Body of pancreas (tissue), 4 donors: Measurements from ENCODE around the gene DYSF.

Experiments
- CTCF ChIP-seq, 7 experiments: fragments of 450-650 bp in 4 of 7; fragments of 200-600 bp in 3 of 7; sonication (generic) in 3 of 7; IDR thresholded peaks; one replicate each; pipeline ENCODE4 v1.5.1; 2016 to 2019; ENCODE audit warnings: antibody characterized with exemption in 7 of 7
- POLR2A ChIP-seq, 3 donors: fragments of 450-650 bp; IDR thresholded peaks; one replicate each; pipeline ENCODE4 v1.6.1; 2016; ENCODE audit warnings: antibody characterized with exemption in 3 of 3, mild to moderate bottlenecking in 2 of 3

- TF ChIP-seq CTCF (IDR thresholded peaks at IDR 0.05) (no peak), POLR2A (IDR thresholded peaks at IDR 0.05) (no peak)
These were observed 98.2 kb downstream of the DYSF start for GRCh38 chr2:71551631-71551915.
